ENCODE results near the gene FOXO3.

DNA sequence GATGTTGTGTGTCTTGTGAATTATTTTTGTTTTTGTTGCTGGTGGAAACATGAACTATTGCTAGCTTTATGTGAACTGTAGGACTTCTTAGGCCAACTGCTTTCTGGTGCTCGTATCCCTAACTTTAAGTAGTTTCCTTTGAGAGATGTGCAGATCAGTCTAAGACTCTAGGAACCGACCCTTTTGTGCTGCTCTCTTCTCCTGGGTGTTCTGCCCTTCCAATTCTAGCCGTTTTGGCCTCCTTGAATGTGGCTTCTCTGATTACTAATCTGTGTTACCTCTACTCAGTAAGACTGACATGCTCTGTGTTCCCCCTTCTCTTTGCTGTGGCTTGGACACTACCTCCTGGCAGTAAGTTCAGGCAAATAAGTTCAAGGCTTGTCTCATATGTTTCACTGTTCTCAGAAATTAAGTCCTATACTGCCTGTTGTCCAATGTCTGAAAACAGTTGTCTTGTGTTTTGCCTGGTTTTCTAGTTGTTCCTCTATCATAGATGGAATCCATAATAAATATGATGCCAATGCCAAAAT is 58.0 kb downstream of the FOXO3 start:
- no peak for TF ChIP-seq CTCF (optimal IDR thresholded peaks at IDR 0.05 in 1 of 3, IDR thresholded peaks at IDR 0.05 in 1 of 3, conservative IDR thresholded peaks at IDR 0.05 in 1 of 3; ENCODE audit: extremely low read depth in 1 of 3, insufficient read depth in 2 of 3, low read length in 3 of 3)
- no peak for TF ChIP-seq EZH2 (IDR thresholded peaks at IDR 0.05; ENCODE audit: low read length)
